Right renal pelvis (tissue), 4 donors: ENCODE measurements around the gene UGGT1. TPM values are rescaled to one million over a fixed set of nuclear protein-coding genes. Genes with fewer than 3 reads are reported as not detected.
"Not testable (repeated sequence)": the region's sequence is repeated elsewhere in the genome, so short reads cannot be mapped to it uniquely, and the experiment has no call there.

Source experiments
- DNase-seq, 4 donors: peaks; one replicate each; pipeline ENCODE4 v3.0.0-alpha.2; 2013; ENCODE audit warnings: low read depth in 4 of 4, low spot score in 3 of 4, missing footprints in 1 of 4
- polyA plus RNA-seq, 4 donors: library from polyadenylated mRNA; unstranded; fragments of 120-200 nt; gene quantifications; one replicate each; pipeline ENCODE4 v1.2.1, GENCODE V29; 2013; ENCODE audit not compliant: insufficient read length in 4 of 4

The UGGT1 gene
- polyA plus RNA-seq, 4 donors = 35.3 to 39.0 (median 36.5) TPM

GRCh38 chr2:128169933-128170709, 79.1 kb downstream of the UGGT1 start:
- no peak for DNase-seq

GRCh38 chr2:128170776-128171175, 79.8 kb downstream of the UGGT1 start:
- no peak for DNase-seq

- no peak for DNase-seq
These were observed 81.2 kb downstream of the UGGT1 start for GRCh38 chr2:128172191-128172590.

DNA sequence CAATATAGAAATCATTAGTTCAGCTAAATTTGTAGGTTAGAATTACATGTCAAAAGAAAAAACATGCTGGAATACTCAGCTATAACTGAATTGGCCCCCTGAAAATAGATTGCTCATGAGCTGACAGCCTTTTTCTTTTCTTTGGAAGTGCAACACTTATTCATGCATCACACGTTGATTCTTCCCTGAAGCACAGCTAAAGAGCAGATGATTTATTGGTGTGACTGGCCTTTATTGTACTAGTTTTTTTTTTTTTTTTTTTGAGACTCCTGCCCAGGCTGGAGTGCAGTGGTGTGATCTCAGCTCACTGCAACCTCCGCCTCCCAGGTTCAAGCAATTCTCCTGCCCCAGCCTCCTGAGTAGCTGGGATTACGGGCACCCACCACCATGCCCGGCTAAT, 83.1 kb downstream of the UGGT1 start:
- not testable (repeated sequence) for DNase-seq

DNA sequence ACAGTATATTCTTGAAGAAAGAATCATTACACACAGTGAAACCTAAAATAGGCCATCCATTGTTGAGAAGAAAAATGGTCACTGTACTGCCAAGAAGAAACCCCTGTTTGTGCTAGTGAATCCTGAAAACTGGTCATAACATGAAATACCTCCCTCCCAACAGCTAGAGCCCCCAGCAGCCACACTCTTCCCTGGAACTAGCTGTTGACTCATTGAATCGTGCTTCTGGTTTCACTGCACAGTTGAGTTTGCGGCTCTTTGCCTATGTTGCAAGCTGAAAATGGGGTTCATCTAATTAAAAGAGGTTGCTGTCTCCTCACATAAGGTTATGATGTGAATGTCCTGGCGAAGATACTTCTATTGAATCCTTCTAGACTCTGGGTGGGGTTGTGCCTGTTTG, 86.3 kb downstream of the UGGT1 start:
- DNase-seq = no peak

GRCh38 chr2:128178149-128178649, 87.2 kb downstream of the UGGT1 start:
- no peak for DNase-seq

DNA sequence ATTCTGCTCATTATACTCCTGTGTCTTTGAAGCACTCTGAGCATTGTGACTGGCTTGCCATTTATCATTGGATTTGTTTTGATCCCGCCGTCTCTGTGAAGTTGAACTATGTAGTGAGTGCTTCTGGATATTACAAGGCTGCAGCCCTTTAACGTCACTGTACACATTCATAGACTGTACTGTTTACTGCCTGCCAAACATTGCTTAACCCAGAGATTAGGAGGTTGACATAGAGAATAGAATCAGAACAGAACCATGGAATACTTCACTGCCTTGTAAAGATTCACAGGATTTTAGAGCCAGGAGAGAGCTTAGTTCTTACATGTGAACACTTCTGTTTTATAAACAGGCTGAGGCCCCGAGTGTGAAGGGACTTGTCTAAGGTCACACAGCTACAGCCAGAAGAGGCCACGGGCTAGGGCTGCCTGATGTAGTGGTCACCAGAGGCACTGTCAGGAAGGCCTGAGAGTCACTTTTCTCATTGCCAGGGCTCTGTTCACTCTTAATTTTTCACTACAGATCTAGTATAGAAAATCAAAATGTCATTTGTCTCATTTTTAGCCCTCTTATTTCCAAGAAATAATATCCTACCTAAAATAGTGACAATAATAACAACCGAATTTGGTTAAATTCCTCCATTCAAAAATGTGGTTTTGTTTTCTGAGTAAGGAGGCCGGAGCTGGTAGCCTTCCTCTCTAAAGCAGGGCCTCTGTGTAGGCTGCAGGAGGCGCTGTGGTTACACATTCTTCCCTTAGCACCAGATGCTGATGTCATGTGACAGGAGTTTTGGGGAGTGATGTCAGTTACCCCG, 87.9 kb downstream of the UGGT1 start:
- DNase-seq = peak in 2 of 4 donors; percentile 12 to 23

DNA sequence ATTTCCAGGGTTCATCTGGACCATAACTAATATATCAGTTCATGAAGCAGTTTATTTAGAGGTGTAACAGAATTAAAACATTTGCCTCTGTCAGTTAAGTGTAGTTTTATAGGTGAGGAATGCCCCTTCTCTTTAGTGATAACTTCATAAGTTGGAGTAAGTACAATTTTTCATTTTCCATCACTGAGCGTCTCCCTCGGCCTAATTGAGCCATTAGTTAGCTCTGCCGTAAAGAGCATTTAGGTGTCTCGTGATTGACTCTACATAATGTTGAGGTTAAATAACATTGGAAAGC, 88.4 kb downstream of the UGGT1 start:
- DNase-seq = no peak

DNA sequence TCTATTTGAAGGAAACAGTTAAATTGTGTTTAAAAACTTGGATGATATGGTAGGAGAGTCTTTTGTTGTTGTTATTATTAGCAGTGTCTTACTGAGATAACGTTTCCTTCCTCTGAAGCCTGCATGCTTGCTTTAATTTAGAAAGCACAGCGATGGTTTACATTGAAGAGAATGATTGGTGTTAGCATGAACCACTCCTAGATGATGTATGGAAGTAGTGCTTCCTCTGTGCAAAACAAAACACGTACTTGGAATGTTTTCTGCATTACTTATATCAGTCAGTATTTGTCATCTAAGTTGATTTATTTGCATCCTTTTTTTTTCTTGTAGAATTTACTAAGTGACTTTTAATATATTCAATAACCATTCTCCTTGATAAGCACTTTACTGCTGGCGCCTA, 89.0 kb downstream of the UGGT1 start:
- no peak for DNase-seq

- DNase-seq = no peak
These were observed 94.6 kb downstream of the UGGT1 start for GRCh38 chr2:128185576-128185975.

DNA sequence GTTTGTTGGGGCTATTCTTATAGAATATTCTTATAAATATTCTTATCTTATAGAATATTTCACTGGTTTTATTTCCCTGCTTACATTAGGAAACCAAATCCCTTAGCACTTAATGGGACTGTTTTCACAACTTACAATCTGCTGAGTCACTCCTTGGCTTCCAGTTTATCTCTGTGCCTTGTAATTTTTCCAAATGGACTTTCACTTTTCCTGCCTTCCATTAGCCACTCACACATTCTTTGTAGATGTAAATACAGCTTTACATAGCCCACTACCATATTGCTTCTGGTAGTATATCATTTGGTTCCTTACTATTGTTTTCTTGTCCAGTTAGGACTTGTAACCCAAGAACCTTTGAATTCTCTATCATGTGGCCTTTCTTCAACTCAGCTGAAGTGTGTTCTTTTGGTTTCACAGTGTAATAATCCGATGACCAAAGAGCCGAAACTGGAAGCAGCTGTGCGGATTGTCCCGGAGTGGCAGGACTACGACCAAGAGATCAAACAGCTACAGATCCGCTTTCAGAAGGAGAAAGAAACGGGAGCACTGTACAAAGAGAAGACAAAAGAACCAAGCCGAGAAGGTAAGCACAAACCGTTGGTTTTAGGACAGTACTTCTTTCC, 96.1 kb downstream of the UGGT1 start:
- DNase-seq = no peak

- no peak for DNase-seq
These were observed 104.5 kb downstream of the UGGT1 start for GRCh38 chr2:128195435-128195984.

DNA sequence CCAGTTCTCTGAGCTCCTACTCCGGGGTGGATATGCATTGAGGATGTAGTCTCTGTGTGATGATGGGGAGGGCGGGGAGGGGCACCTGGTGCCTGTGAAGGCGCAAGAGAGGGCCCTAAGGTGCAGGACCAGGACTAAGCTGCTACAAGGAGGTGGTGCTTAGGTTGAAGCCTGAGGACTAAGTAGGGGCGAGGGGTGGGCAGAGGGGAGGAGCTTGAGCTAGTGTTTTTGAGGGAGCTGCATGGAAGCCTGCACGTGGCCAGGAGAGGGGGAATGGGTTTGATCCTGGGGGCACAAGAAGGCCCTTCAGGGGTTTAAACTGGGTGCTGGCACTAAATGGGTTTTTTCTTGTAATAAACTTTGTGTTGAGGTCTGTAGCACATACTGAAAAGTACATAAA, 105.0 kb downstream of the UGGT1 start:
- DNase-seq = no peak

GRCh38 chr2:128196471-128196931, 105.5 kb downstream of the UGGT1 start:
- no peak for DNase-seq

- no peak for DNase-seq
These were observed 106.1 kb downstream of the UGGT1 start for GRCh38 chr2:128197059-128197458.

DNA sequence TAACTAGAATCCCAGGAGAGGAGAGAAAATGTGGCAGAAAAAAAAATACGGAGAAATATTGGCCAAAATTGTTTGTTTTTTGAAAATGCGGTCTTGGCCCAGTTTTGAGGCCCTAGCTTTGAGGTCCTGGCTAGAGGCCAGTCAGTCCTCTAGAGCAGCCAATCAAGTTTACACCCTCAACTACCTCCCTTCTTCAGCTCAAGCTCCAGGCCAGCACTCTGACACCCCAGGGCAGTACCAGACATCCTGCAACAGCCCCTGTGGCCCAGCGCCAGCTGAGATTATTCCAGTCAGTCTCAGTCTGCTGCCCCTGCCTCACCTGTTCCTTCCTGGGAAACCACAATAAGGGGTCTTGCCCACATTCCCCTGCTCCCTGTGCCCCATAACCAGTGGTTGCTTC, 107.7 kb downstream of the UGGT1 start:
- peak in 1 of 4 donors; percentile 11 for DNase-seq

GRCh38 chr2:128199141-128199540, 108.1 kb downstream of the UGGT1 start:
- no peak for DNase-seq

DNA sequence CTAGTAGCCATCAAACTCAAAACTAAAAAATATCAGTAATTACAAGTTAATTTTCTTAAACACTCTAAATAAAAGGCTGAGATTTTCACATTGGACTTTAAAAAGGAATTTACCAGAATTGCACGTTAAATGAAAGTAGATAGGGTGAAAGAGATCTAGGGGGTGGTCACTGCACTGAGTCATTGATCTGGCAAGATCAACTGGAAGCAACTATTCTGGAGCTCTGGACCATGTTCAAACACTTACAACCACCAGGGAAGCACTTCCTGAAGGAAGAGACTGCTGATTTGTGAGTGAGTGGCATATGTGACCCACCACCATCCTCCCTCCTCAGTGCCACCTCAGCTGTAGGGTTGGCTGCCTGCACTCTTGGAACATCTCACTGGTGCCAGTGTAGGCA, 111.8 kb downstream of the UGGT1 start:
- no peak for DNase-seq

DNA sequence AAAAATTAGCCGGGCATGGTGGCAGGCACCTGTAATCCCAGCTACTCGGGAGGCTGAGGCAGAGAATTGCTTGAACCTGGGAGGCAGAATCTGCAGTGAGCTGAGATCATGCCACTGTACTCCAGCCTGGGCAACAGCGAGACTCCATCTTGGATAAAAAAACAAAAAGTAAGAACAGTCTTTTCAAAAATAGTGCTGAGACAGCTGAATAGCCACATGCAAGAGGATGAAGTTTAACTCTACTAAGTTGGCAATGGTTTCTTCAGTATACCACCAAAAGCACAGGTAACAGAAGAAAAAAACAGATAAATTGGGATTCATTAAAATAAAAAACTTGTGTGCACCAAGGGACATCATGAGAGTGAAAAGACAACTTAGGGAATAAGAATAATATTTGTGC, 115.2 kb downstream of the UGGT1 start:
- no peak for DNase-seq

DNA sequence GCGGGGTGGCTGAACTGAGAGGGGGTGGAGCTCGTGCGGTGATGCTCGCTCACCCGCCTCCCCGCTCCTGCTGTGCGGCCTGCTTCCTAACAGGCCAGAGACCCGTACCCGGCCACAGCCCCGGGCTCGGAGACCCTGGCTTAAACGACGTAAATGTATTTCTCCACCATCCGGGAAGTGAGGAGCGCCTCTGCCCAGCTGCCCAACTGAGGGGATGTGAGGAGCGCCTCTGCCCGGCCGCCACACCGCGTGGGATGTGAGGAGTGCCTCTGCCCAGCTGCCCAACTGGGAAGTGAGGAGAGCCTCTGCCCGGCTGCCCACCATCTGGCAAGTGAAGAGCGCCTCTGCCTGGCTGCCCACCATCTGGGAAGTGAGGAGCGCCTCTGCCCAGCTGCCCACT, 117.0 kb downstream of the UGGT1 start:
- DNase-seq = no peak
